Stomach (tissue), 4 donors: ENCODE measurements around the gene ADISSP.

Source experiments
- CTCF ChIP-seq, 7 experiments: fragments of 450-650 bp in 4 of 7; fragments of 200-600 bp in 3 of 7; sonication (generic) in 3 of 7; IDR thresholded peaks; one replicate each; pipeline ENCODE4 v1.5.1; 2016 to 2019; ENCODE audit warnings: antibody characterized with exemption in 7 of 7, control low read depth in 2 of 7, mild to moderate bottlenecking in 1 of 7
- EP300 ChIP-seq: sonication (generic); formaldehyde crosslinking; IDR thresholded peaks from one replicate; pipeline ENCODE4 v1.6.1; 2017; ENCODE audit warnings: antibody characterized with exemption
- POLR2A ChIP-seq, 4 donors: fragments of 450-650 bp; IDR thresholded peaks; one replicate each; pipeline ENCODE4 v1.6.1; 2016; ENCODE audit warnings: antibody characterized with exemption in 4 of 4, control low read depth in 2 of 4, mild to moderate bottlenecking in 1 of 4, moderate library complexity in 1 of 4
- POLR2AphosphoS5 ChIP-seq, 3 donors: sonication (generic); formaldehyde crosslinking; IDR thresholded peaks; one replicate each; pipeline ENCODE4 v1.6.1; 2016; ENCODE audit warnings: antibody characterized with exemption in 3 of 3

- TF ChIP-seq CTCF (IDR thresholded peaks at IDR 0.05): no peak
- TF ChIP-seq POLR2AphosphoS5 (IDR thresholded peaks at IDR 0.05): no peak
- TF ChIP-seq POLR2A (IDR thresholded peaks at IDR 0.05): no peak
- no peak for TF ChIP-seq EP300
These were observed 485 bp downstream of the ADISSP start for GRCh38 chr20:3767110-3767426.
